GM18519 (cell line): Measurements from ENCODE around the gene CELA2A.
"Not testable (repeated sequence)": the region's sequence is repeated elsewhere in the genome, so short reads cannot be mapped to it uniquely, and the experiment has no call there.

Experiments
- ATAC-seq: cut with Tn5 transposase; IDR thresholded peaks from one replicate; pipeline ENCODE4 v1.9.1; 2021; ENCODE audit warnings: mild to moderate bottlenecking, moderate library complexity; ENCODE audit not compliant: unreplicated experiment, low FRiP score

The CELA2A gene

GRCh38 chr1:15465674-15466073, 9.1 kb downstream of the CELA2A start:
- no peak for ATAC-seq

GRCh38 chr1:15466955-15467625, 10.6 kb downstream of the CELA2A start:
- ATAC-seq: not testable (repeated sequence)

GRCh38 chr1:15468145-15468544, 11.6 kb downstream of the CELA2A start:
- no peak for ATAC-seq

GRCh38 chr1:15469361-15469760, 12.8 kb downstream of the CELA2A start:
- no peak for ATAC-seq

- ATAC-seq: not testable (repeated sequence)
Measured at GRCh38 chr1:15469821-15470448, 13.4 kb downstream of the CELA2A start.

- not testable (repeated sequence) for ATAC-seq
Measured at GRCh38 chr1:15471067-15471466, 14.5 kb downstream of the CELA2A start.

- not testable (repeated sequence) for ATAC-seq
Measured at GRCh38 chr1:15471723-15472122, 15.2 kb downstream of the CELA2A start.

GRCh38 chr1:15472587-15472986, 16.1 kb downstream of the CELA2A start:
- no peak for ATAC-seq

GRCh38 chr1:15475752-15476314, 19.3 kb downstream of the CELA2A start, which contains the start of gene CELA2B:
Gene CELA2B, plus strand, starts transcription at chr1:15476104. Its CDS starts 22 bp downstream, at chr1:15476126.
- ATAC-seq: no peak

- no peak for ATAC-seq
Measured at GRCh38 chr1:15476927-15477326, 20.4 kb downstream of the CELA2A start.

- no peak for ATAC-seq
Measured at GRCh38 chr1:15477646-15478212, 21.2 kb downstream of the CELA2A start.

- no peak for ATAC-seq
Measured at GRCh38 chr1:15479654-15480347, 23.3 kb downstream of the CELA2A start.

GRCh38 chr1:15482455-15482854, 25.9 kb downstream of the CELA2A start:
- ATAC-seq: not testable (repeated sequence)

GRCh38 chr1:15482983-15483543, 26.5 kb downstream of the CELA2A start:
- not testable (repeated sequence) for ATAC-seq

- no peak for ATAC-seq
Measured at GRCh38 chr1:15483971-15484370, 27.4 kb downstream of the CELA2A start.

- not testable (repeated sequence) for ATAC-seq
Measured at GRCh38 chr1:15484443-15484842, 27.9 kb downstream of the CELA2A start.

- no peak for ATAC-seq
Measured at GRCh38 chr1:15485636-15486035, 29.1 kb downstream of the CELA2A start.

GRCh38 chr1:15486844-15487610, 30.5 kb downstream of the CELA2A start:
- not testable (repeated sequence) for ATAC-seq

GRCh38 chr1:15488371-15488770, 31.8 kb downstream of the CELA2A start:
- ATAC-seq: no peak
